ENCODE data around the gene SBF1. TPM values are rescaled to one million over a fixed set of nuclear protein-coding genes. Genes with fewer than 3 reads are reported as not detected.

The SBF1 gene
- total and polyA plus RNA-seq, 2 of the 13 experiments (the other 11 are each of a cell fraction or from before 2014, with no cell fraction given) = 31.7 to 40.9 TPM

- TF ChIP-seq THAP9 (CRISPR knock-in tag; IDR thresholded peaks at IDR 0.05; ENCODE audit: borderline replicate concordance) (peak; percentile 57; the same call in 1 of the 2 replicates), BCL3 (CRISPR knock-in tag; IDR thresholded peaks at IDR 0.05) (no peak), ZNF768 (CRISPR knock-in tag; IDR thresholded peaks at IDR 0.05) (no peak), ZGPAT (CRISPR knock-in tag; IDR thresholded peaks at IDR 0.05) (no peak), ZNF619 (CRISPR knock-in tag; IDR thresholded peaks at IDR 0.05) (0 out of 2 replicates have a peak, but pooled peaks have one; percentile 41), ATF2 (CRISPR knock-in tag; IDR thresholded peaks at IDR 0.05) (no peak), MEIS2 (CRISPR knock-in tag; IDR thresholded peaks at IDR 0.05) (peak; percentile 27; the same call in 1 of the 2 replicates), ZNF747 (CRISPR knock-in tag; IDR thresholded peaks at IDR 0.05; ENCODE audit: borderline replicate concordance) (no peak), ZFY (CRISPR knock-in tag; IDR thresholded peaks at IDR 0.05) (peak; percentile 66), HNRNPK (IDR thresholded peaks at IDR 0.05; ENCODE audit: low read depth, low read length, poor library complexity, severe bottlenecking) (peak; percentile 38), MED8 (CRISPR knock-in tag; IDR thresholded peaks at IDR 0.05; ENCODE audit: insufficient replicate concordance) (peak; percentile 22), PHF5A (CRISPR knock-in tag; IDR thresholded peaks at IDR 0.05; ENCODE audit: low read depth, unreplicated experiment) (no peak), DNMT1 (CRISPR knock-in tag; IDR thresholded peaks at IDR 0.05) (no peak), ETS1 (CRISPR knock-in tag; IDR thresholded peaks at IDR 0.05) (0 out of 2 replicates have a peak, but pooled peaks have one; percentile 58), ZNF687 (CRISPR knock-in tag; IDR thresholded peaks at IDR 0.05) (peak; percentile 43; the same call in 1 of the 2 replicates)
These were observed 772 bp downstream of the SBF1 start (continued) for GRCh38 chr22:50473855-50474671.

Data from HepG2 (cell line).